Panc1 (cell line): ENCODE data around the gene NCAM1. TPM values are rescaled to one million over a fixed set of nuclear protein-coding genes. Genes with fewer than 3 reads are reported as not detected.

Experiments used
- ATAC-seq: fragments of 200-7000 bp; cut with Tn5 transposase; 2 replicates; pipeline ENCODE4 v1.9.1; 2020; ENCODE audit warnings: mild to moderate bottlenecking, moderate library complexity
- BruUV-seq: library from RNA; stranded (reverse); fragments of 400-500 nt; replicated peaks from 2 replicates; lab custom pipeline; 2021; lab: Mats Ljungman, UMichigan
- CTCF ChIA-PET: fragments of 300-600 bp; sonication (Branson Sonifier 250); formaldehyde crosslinking; loops from one replicate; lab custom pipeline; 2022; ENCODE audit warnings: antibody characterized with exemption; lab: Charles Lee
- POLR2A ChIA-PET: fragments of 300-600 bp; sonication (Branson Sonifier 250); formaldehyde crosslinking; loops from one replicate; lab custom pipeline; 2022; ENCODE audit warnings: antibody characterized with exemption; lab: Charles Lee
- DNase-seq: peaks from one replicate; pipeline ENCODE4 v3.0.0-alpha.2; 2010; ENCODE audit warnings: low read depth, low spot score
- H3K27ac ChIP-seq: 2 replicates; pipeline ENCODE4 v1.5.1; 2011; ENCODE audit warnings: mild to moderate bottlenecking, low read length, inconsistent platforms
- H3K27me3 ChIP-seq: fragments of 200-500 bp; sonication (Bioruptor generic); 2 replicates; pipeline ENCODE4 v1.6.0; 2014; ENCODE audit warnings: low read length, inconsistent platforms; ENCODE audit not compliant: control insufficient read depth, insufficient read depth
- H3K36me3 ChIP-seq: fragments of 200-500 bp; sonication (Bioruptor generic); 2 replicates; pipeline ENCODE4 v1.5.1; 2014; ENCODE audit warnings: inconsistent platforms, mild to moderate bottlenecking, low read length, moderate library complexity; ENCODE audit not compliant: control insufficient read depth, insufficient read depth
- H3K4me1 ChIP-seq: 2 replicates; pipeline ENCODE4 v1.5.1; 2011; ENCODE audit warnings: inconsistent platforms, mild to moderate bottlenecking, low read length, moderate library complexity; ENCODE audit not compliant: control insufficient read depth, insufficient read depth
- H3K4me3 ChIP-seq, 2 experiments: 2 replicates each; pipeline ENCODE4 v1.5.1; 2011 to 2012; ENCODE audit warnings: low read depth in 2 of 2, low read length in 2 of 2, mild to moderate bottlenecking in 2 of 2, inconsistent platforms in 1 of 2, moderate library complexity in 1 of 2
- H3K9me3 ChIP-seq: fragments of 200-500 bp; sonication (Bioruptor generic); 2 replicates; pipeline ENCODE4 v1.5.1; 2014; ENCODE audit warnings: low read depth, mild to moderate bottlenecking, inconsistent platforms, low read length, moderate library complexity; ENCODE audit not compliant: control insufficient read depth, insufficient read depth
- CTCF ChIP-seq: fragments of 450-650 bp; IDR thresholded peaks from 2 replicates; pipeline ENCODE4 v1.5.1; 2017; ENCODE audit warnings: mild to moderate bottlenecking
- POLR2AphosphoS5 ChIP-seq: IDR thresholded peaks from 2 replicates; pipeline ENCODE4 v1.6.1; 2012; ENCODE audit warnings: mild to moderate bottlenecking, low read depth, low read length, moderate library complexity
- REST ChIP-seq, 2 experiments: IDR thresholded peaks; 2 replicates each; pipeline ENCODE4 v1.6.1; 2011 to 2012; ENCODE audit warnings: low read depth in 2 of 2, control low read depth in 1 of 2, low read length in 1 of 2, mild to moderate bottlenecking in 1 of 2, moderate library complexity in 1 of 2; ENCODE audit not compliant: insufficient read depth in 1 of 2
- SIN3A ChIP-seq: IDR thresholded peaks from 2 replicates; pipeline ENCODE4 v1.6.1; 2012; ENCODE audit warnings: low read depth, mild to moderate bottlenecking, low read length, moderate library complexity, borderline replicate concordance; ENCODE audit not compliant: insufficient read depth
- TCF7L2 ChIP-seq: IDR thresholded peaks from 2 replicates; pipeline ENCODE4 v1.6.1; 2011; ENCODE audit warnings: mild to moderate bottlenecking, low read depth, low read length, inconsistent platforms
- in situ Hi-C: cut with HindIII; loops from 2 replicates; pipeline ENCODE4 v1.10.0; 2016; ENCODE audit warnings: low sequenced_read_pairs, low pct_unique_long_range_greater_than_20kb
- intact Hi-C: fragments of 100-400 bp; cut with micrococcal nuclease; formaldehyde crosslinking; loops from one replicate; pipeline ENCODE4 v1.10.0; 2022; ENCODE audit not compliant: unreplicated experiment
- total RNA-seq: library from RNA; stranded (reverse); gene quantifications from one replicate; pipeline ENCODE4 v1.2.1, GENCODE V29; 2021; ENCODE audit not compliant: unreplicated experiment

The NCAM1 gene
- total RNA-seq, 1 experiment from 2014 or later: 0.18 TPM

GRCh38 chr11:113174882-113175281 is 213.7 kb downstream of the NCAM1 start:
- in situ Hi-C loops: no loop called here

GRCh38 chr11:113176599-113177360 is 215.6 kb downstream of the NCAM1 start:
- no peak for TF ChIP-seq POLR2AphosphoS5
- TF ChIP-seq TCF7L2: no peak
- TF ChIP-seq SIN3A: no peak
- no peak for TF ChIP-seq REST (IDR thresholded peaks at IDR 0.05; ENCODE audit: insufficient read depth in 1 of 2, low read depth in 2 of 2, low read length in 1 of 2)
- no peak for TF ChIP-seq CTCF
- intact Hi-C loops (no loop called here), in situ Hi-C loops (no loop called here)
- BruUV-seq: no TSS peak
- Histone ChIP-seq H3K9me3 (no peaks in the 10 kb centered on the region), H3K27me3 (peaks cover 27% of the 10 kb centered on the region), H3K27ac (no peak overlapping the region), H3K36me3 (no peaks in the 10 kb centered on the region), H3K4me3 (no peak overlapping the region), H3K4me1 (no peaks in the 10 kb centered on the region)
- no peak for ATAC-seq
- ChIA-PET POLR2A (no interaction called here), CTCF (no interaction called here)
- no peak for DNase-seq

More at GRCh38 chr11:113174882-113175281, 213.7 kb downstream of the NCAM1 start:
- intact Hi-C loops: no loop called here
- H3K27ac ChIP-seq: no peak overlapping the region
- H3K4me3 ChIP-seq: no peak overlapping the region
- DNase-seq (no peak), ATAC-seq (no peak)
- BruUV-seq: no TSS peak
- no peaks in the 10 kb centered on the region for H3K4me1 ChIP-seq
- TF ChIP-seq POLR2AphosphoS5 (no peak), TCF7L2 (no peak), CTCF (no peak), SIN3A (no peak), REST (IDR thresholded peaks at IDR 0.05; ENCODE audit: insufficient read depth in 1 of 2, low read depth in 2 of 2, low read length in 1 of 2) (no peak)
- H3K9me3 ChIP-seq: no peaks in the 10 kb centered on the region
- H3K27me3 ChIP-seq: peaks cover 20% of the 10 kb centered on the region
- ChIA-PET CTCF (no interaction called here), POLR2A (no interaction called here)
- H3K36me3 ChIP-seq: no peaks in the 10 kb centered on the region
